OCI-LY7 (cell line): ENCODE measurements around the gene ACER3.

Source experiments
- CTCF ChIP-seq: fragments of 200-600 bp; sonication (generic); conservative IDR thresholded peaks from 2 replicates; pipeline ENCODE4 v1.5.1; 2014; ENCODE audit warnings: mild to moderate bottlenecking, antibody characterized with exemption, low read length, moderate library complexity, mixed read lengths
- EZH2phosphoT487 ChIP-seq: fragments of 200-600 bp; sonication (generic); IDR thresholded peaks from 2 replicates; pipeline ENCODE4 v1.6.1; 2018; ENCODE audit warnings: low read depth, borderline replicate concordance, mild to moderate bottlenecking, mixed run types, antibody characterized with exemption, low read length, moderate library complexity, mixed read lengths

GRCh38 chr11:77030834-77031414 is 170.2 kb downstream of the ACER3 start:
- TF ChIP-seq CTCF: no peak
- no peak for TF ChIP-seq EZH2phosphoT487
